Erythroblast (primary cell): ENCODE results near the gene TMEM81.

ENCODE experiments used
- GATA1 ChIP-seq: IDR thresholded peaks from 2 replicates; pipeline ENCODE4 v1.6.1; 2011; ENCODE audit warnings: low read depth, mild to moderate bottlenecking, control low read depth, low read length, moderate library complexity
- POLR2A ChIP-seq: IDR thresholded peaks from 2 replicates; pipeline ENCODE4 v1.6.1; 2011; ENCODE audit warnings: mild to moderate bottlenecking, low read length

DNA sequence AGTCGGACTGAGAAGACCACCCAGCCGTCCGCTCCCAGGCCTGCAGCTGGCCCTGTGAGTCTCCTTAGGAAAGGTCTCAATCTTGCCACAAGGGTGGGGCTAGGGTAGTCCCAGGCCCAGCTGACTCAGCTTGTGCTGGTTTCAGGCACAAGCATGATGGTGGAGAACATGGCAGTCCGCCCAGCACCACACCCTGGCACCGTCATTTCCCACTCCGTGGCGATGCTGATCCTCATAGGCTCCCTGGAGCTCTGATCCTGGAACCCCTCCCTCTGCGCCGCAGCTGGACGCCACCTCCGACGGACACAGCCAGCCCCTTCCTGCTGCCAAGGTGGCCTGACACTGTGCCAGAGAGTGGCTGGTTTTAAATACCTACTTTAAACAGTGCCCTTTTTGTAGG, 10.7 kb downstream of the TMEM81 start:
- TF ChIP-seq POLR2A (no peak), GATA1 (no peak)
